GM10847 (cell line): ENCODE results near the gene HSD17B13.

Source experiments
- POLR2A ChIP-seq: IDR thresholded peaks from 2 replicates; pipeline ENCODE4 v1.6.1; 2011; ENCODE audit not compliant: insufficient read length; ENCODE audit errors: extremely low read depth

Gene HSD17B13

GRCh38 chr4:87281603-87282002 is 41.1 kb downstream of the HSD17B13 start:
- no peak for TF ChIP-seq POLR2A

- no peak for TF ChIP-seq POLR2A
Measured at GRCh38 chr4:87278335-87278794, 44.3 kb downstream of the HSD17B13 start.

- TF ChIP-seq POLR2A: no peak
Measured at GRCh38 chr4:87275311-87275710, 47.4 kb downstream of the HSD17B13 start.

- no peak for TF ChIP-seq POLR2A
Measured at GRCh38 chr4:87274803-87275202, 47.9 kb downstream of the HSD17B13 start.

- no peak for TF ChIP-seq POLR2A
Measured at GRCh38 chr4:87274327-87274726, 48.4 kb downstream of the HSD17B13 start.

- no peak for TF ChIP-seq POLR2A
Measured at GRCh38 chr4:87270825-87271224, 51.9 kb downstream of the HSD17B13 start.

- no peak for TF ChIP-seq POLR2A
Measured at GRCh38 chr4:87270144-87270543, 52.5 kb downstream of the HSD17B13 start.

GRCh38 chr4:87268411-87268810 is 54.3 kb downstream of the HSD17B13 start:
- TF ChIP-seq POLR2A: no peak

GRCh38 chr4:87266986-87267385 is 55.7 kb downstream of the HSD17B13 start:
- TF ChIP-seq POLR2A: no peak

- TF ChIP-seq POLR2A: no peak
Measured at GRCh38 chr4:87262886-87263285, 59.8 kb downstream of the HSD17B13 start.

- no peak for TF ChIP-seq POLR2A
Measured at GRCh38 chr4:87260477-87260876, 62.2 kb downstream of the HSD17B13 start.

GRCh38 chr4:87258677-87259076 is 64.0 kb downstream of the HSD17B13 start:
- no peak for TF ChIP-seq POLR2A

- TF ChIP-seq POLR2A: no peak
Measured at GRCh38 chr4:87257523-87257922, 65.2 kb downstream of the HSD17B13 start.

- no peak for TF ChIP-seq POLR2A
Measured at GRCh38 chr4:87255755-87256154, 66.9 kb downstream of the HSD17B13 start.
